Measurements from ENCODE around the gene TNK1. TPM values are rescaled to one million over a fixed set of nuclear protein-coding genes. Genes with fewer than 3 reads are reported as not detected.
A peak's percentile ranks its signal among the peaks of the same experiment; 100 is the strongest.

TNK1 gene
- total and polyA plus RNA-seq, 2 of the 8 experiments (the other 6 are each of a cell fraction or from before 2014, with no cell fraction given): 7.6 to 9.5 TPM

GRCh38 chr17:7352503-7352889 lies 28.4 kb upstream of the TNK1 start:
- H4K91ac ChIP-seq (replicated peaks; ENCODE audit: insufficient read length, low read length): peak overlapping the region; percentile 54
- H3K9me3 ChIP-seq (ENCODE audit: insufficient read depth in 2 of 2, low read depth in 1 of 2, low read length in 1 of 2): no peaks in the 10 kb centered on the region
- TF ChIP-seq TEAD4 (IDR thresholded peaks at IDR 0.05; ENCODE audit: low read depth, low read length) (peak; percentile 80; the same call in 1 of the 2 replicates), CEBPB (IDR thresholded peaks at IDR 0.05; ENCODE audit: low read depth, low read length) (no peak), CTCF (IDR thresholded peaks at IDR 0.05; ENCODE audit: control extremely low read depth in 1 of 3, insufficient read depth in 1 of 3, low read depth in 1 of 3, low read length in 3 of 3) (peak in 1 of 3 experiments; percentile 77; a peak in 2 of 4 replicates)
- FAIRE-seq (no peak), DNase-seq (ENCODE audit: low read depth in 1 of 2, low spot score in 2 of 2) (no peak)
- H4K20me1 ChIP-seq (replicated peaks in 1 of 2; ENCODE audit: control insufficient read depth in 1 of 2, insufficient read depth in 2 of 2, low read length in 2 of 2): peaks cover 0 to 2% of the 10 kb centered on the region in 2 experiments
- H3K56ac ChIP-seq (replicated peaks; ENCODE audit: insufficient read length, low read depth, low read length): peak overlapping the region; percentile 39
- peak overlapping the region; percentile 60 for H3K18ac ChIP-seq (ENCODE audit: extremely low read depth, low read length)
- H2BK12ac ChIP-seq (ENCODE audit: low read depth, low read length): no peak overlapping the region
- 52% methylated on average over 8 of the region's 10 CpGs; no CpG with 5 or more reads in 1 of the 2 experiments for WGBS, 2 experiments (ENCODE audit: extremely low coverage in 1 of 2, insufficient coverage in 1 of 2, insufficient read length in 1 of 2, insufficient replicate concordance in 2 of 2, low coverage in 1 of 2, low lambda C conversion rate in 2 of 2, missing lambda C conversion rate in 1 of 2)
- no peaks in the 10 kb centered on the region for H3K27me3 ChIP-seq (replicated peaks in 1 of 4; ENCODE audit: control insufficient read depth in 3 of 4, extremely low read depth in 1 of 4, insufficient read depth in 3 of 4, low read length in 3 of 4)
- no peaks in the 10 kb centered on the region for H3K79me1 ChIP-seq (ENCODE audit: low read depth, low read length)
- ChIA-PET CTCF (ENCODE audit: partially characterized antibody) (interaction anchor here (0.6 to 6.5 kb wide), 17 partner anchors 8 to 208 kb away, joined by 3 to 56 read pairs (median 5); partner anchors contain the start of genes ACAP1, PLSCR3, SENP3 and SLC2A4), POLR2A (ENCODE audit: partially characterized antibody) (interaction anchor here (0.7 to 7.8 kb wide), 12 partner anchors 15 to 131 kb away, joined by 3 to 91 read pairs (median 4); partner anchors contain the start of genes FGF11, GPS2, POLR2A and TMEM256)
- H3K4ac ChIP-seq (replicated peaks; ENCODE audit: insufficient read length, low read depth, low read length): peak overlapping the region; percentile 57
- H2BK120ac ChIP-seq (replicated peaks; ENCODE audit: low read depth, low read length): no peak overlapping the region
- no peak overlapping the region for H2BK20ac ChIP-seq (ENCODE audit: low read length)
- peak overlapping the region; percentile 86; the same call in 1 of the 2 replicates for H4K8ac ChIP-seq (ENCODE audit: extremely low read depth, insufficient read depth, low read length)
- no peaks in the 10 kb centered on the region for H3K36me3 ChIP-seq (ENCODE audit: control insufficient read depth in 2 of 4, insufficient read depth in 4 of 4, low read length in 3 of 4)
- no peak overlapping the region for H4K5ac ChIP-seq (ENCODE audit: insufficient read length, low read depth, low read length)
- H2AFZ ChIP-seq (ENCODE audit: low read length): no peak overlapping the region
- H2BK5ac ChIP-seq (ENCODE audit: low read depth, low read length): peak overlapping the region; percentile 92; the same call in 1 of the 2 replicates
- no peak overlapping the region for H3K23ac ChIP-seq (ENCODE audit: insufficient read length)
- H2AK5ac ChIP-seq (ENCODE audit: low read depth, low read length): no peak overlapping the region; the same call in 1 of the 2 replicates
- no peak overlapping the region for H3K14ac ChIP-seq (ENCODE audit: insufficient read length)
- peak overlapping the region; percentile 49; the same call in 1 of the 2 replicates for H3K27ac ChIP-seq (ENCODE audit: low read depth, low read length)
- peaks cover 0 to 19% (median 10%) of the 10 kb centered on the region in 4 experiments; a peak in 6 of 7 replicates for H3K4me1 ChIP-seq (replicated peaks in 1 of 4; ENCODE audit: control insufficient read depth in 3 of 4, insufficient read depth in 4 of 4, low read length in 3 of 4)
- H3K9ac ChIP-seq (replicated peaks in 1 of 4; ENCODE audit: extremely low read depth in 1 of 4, low read depth in 3 of 4, low read length in 3 of 4): peak overlapping the region in 1 of 4 experiments; percentile 69; a peak in 2 of 7 replicates
- H3K4me3 ChIP-seq (ENCODE audit: extremely low read depth in 1 of 4, insufficient read depth in 2 of 4, low read depth in 3 of 4, low read length in 4 of 4): peak overlapping the region; percentile 39 to 96 (median 84)
- no peaks in the 10 kb centered on the region for H3K79me2 ChIP-seq (ENCODE audit: control insufficient read depth in 1 of 2, insufficient read depth in 2 of 2, low read length in 2 of 2)
- H3K23me2 ChIP-seq (ENCODE audit: low read depth, low read length): peaks cover 15% of the 10 kb centered on the region; the same call in 1 of the 2 replicates
- H2BK15ac ChIP-seq (ENCODE audit: low read length): peak overlapping the region; percentile 81; the same call in 1 of the 2 replicates
- H3K4me2 ChIP-seq (ENCODE audit: insufficient read depth in 1 of 2, low read depth in 2 of 2, low read length in 2 of 2): peak overlapping the region; percentile 92 to 98
